Activated CD8-positive, alpha-beta T cell treated with anti-CD3 and anti-CD28 coated beads, Interleukin-2, amount 10 ng/mL, durations not matched to agents 7 days and 5 days (primary cell): ENCODE data around the gene FOXP4. TPM values are rescaled to one million over a fixed set of nuclear protein-coding genes. Genes with fewer than 3 reads are reported as not detected.
"Not testable (repeated sequence)": the region's sequence is repeated elsewhere in the genome, so short reads cannot be mapped to it uniquely, and the experiment has no call there.

Source experiments
- ATAC-seq: fragments of 150-1000 bp; cut with Tn5 transposase; one replicate; pipeline ENCODE4 v1.10.0; 2021; ENCODE audit warnings: moderate library complexity
- CTCF ChIA-PET: fragments of 350-600 bp; sonication (Branson Sonifier 250); formaldehyde crosslinking; loops from one replicate; lab custom pipeline; 2021; ENCODE audit warnings: antibody characterized with exemption; lab: Charles Lee
- POLR2A ChIA-PET: fragments of 350-600 bp; sonication (Branson Sonifier 250); formaldehyde crosslinking; loops from one replicate; lab custom pipeline; 2021; ENCODE audit warnings: antibody characterized with exemption; lab: Charles Lee
- DNase-seq: peaks from one replicate; pipeline ENCODE4 v3.0.0-alpha.2; 2020
- H3K27ac Mint-ChIP-seq: one replicate; pipeline ENCODE4 v1.8.0; 2021; ENCODE audit warnings: mild to moderate bottlenecking, mixed read lengths
- H3K27me3 Mint-ChIP-seq: one replicate; pipeline ENCODE4 v1.8.0; 2021; ENCODE audit warnings: low read depth, mixed read lengths
- H3K36me3 Mint-ChIP-seq: one replicate; pipeline ENCODE4 v1.8.0; 2021; ENCODE audit warnings: low read depth, mixed read lengths
- H3K4me1 Mint-ChIP-seq: one replicate; pipeline ENCODE4 v1.8.0; 2021; ENCODE audit warnings: low read depth, mixed read lengths
- H3K4me3 Mint-ChIP-seq: one replicate; pipeline ENCODE4 v1.8.0; 2021; ENCODE audit warnings: mild to moderate bottlenecking, mixed read lengths
- H3K9me3 Mint-ChIP-seq: one replicate; pipeline ENCODE4 v1.8.0; 2022; ENCODE audit warnings: mixed read lengths; ENCODE audit not compliant: insufficient read depth
- total RNA-seq, 2 experiments: library from RNA; stranded (reverse); gene quantifications; one replicate each; pipeline ENCODE4 v1.2.3, GENCODE V29; 2021

Gene FOXP4
- total RNA-seq, 2 experiments from 2014 or later = 6.7 to 7.1 TPM

GRCh38 chr6:41618598-41618997 is 72.4 kb downstream of the FOXP4 start:
- Mint-ChIP-seq H3K4me3 (no peak overlapping the region), H3K27me3 (peaks cover 35% of the 10 kb centered on the region), H3K36me3 (no peaks in the 10 kb centered on the region), H3K27ac (no peak overlapping the region), H3K4me1 (no peaks in the 10 kb centered on the region), H3K9me3 (no peaks in the 10 kb centered on the region)
- DNase-seq = no peak
- ChIA-PET POLR2A (no interaction called here), CTCF (no interaction called here)
- no peak for ATAC-seq

GRCh38 chr6:41619193-41619592 is 73.0 kb downstream of the FOXP4 start:
- H3K4me3 Mint-ChIP-seq, H3K4me1 Mint-ChIP-seq, POLR2A ChIA-PET, H3K36me3 Mint-ChIP-seq, H3K9me3 Mint-ChIP-seq, H3K27ac Mint-ChIP-seq, DNase-seq, ATAC-seq: not testable (repeated sequence)
- CTCF ChIA-PET = interaction anchor here (0.6 kb wide), 1 partner anchor 42 kb away, joined by 3 read pairs; no protein-coding TSS in a partner anchor
- peaks cover 31% of the 10 kb centered on the region for H3K27me3 Mint-ChIP-seq

DNA sequence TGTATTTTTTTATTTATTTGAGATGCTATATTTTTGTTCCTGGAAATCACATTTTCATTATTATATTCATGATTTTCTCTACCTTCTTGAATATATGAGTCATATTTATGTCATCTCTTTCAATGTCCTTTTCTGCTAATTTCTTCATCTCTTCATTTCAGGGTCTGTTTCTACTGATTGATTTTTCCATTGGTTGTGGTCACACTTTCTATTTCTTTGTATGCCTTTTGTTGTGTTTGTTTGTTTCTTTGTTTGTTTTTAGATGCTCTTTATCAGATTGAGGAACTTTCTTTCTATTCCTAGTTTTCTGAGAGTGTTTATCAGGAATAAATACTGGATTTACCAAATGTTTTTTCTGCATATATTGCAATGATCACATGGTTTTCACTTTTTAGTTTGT is 75.2 kb downstream of the FOXP4 start:
- Mint-ChIP-seq H3K9me3 (no peaks in the 10 kb centered on the region), H3K36me3 (no peaks in the 10 kb centered on the region), H3K27ac (no peak overlapping the region), H3K4me1 (peaks cover 10% of the 10 kb centered on the region), H3K27me3 (peaks cover 31% of the 10 kb centered on the region), H3K4me3 (no peak overlapping the region)
- ChIA-PET CTCF (no interaction called here), POLR2A (no interaction called here)
- DNase-seq = no peak
- no peak for ATAC-seq

DNA sequence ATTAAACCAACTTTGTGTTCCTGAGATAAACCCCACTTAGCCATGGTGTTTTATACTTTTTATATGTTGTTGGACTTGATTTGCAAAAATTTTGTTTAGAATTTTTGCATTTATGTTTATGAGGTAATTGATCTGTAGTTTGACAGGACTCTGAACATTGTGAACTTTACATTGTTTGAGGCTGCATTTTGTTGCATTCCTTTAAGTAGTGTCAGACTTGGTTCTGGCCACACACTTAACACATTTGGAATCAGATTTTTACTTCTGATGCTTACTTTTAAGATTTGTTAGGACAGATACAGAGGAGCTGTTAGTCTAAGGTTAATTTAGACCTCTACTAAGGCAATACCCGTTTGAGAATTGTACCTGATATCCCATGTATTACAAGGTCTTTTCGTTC is 75.6 kb downstream of the FOXP4 start:
- DNase-seq (no peak), ATAC-seq (no peak)
- ChIA-PET POLR2A (no interaction called here), CTCF (no interaction called here)
- Mint-ChIP-seq H3K9me3 (no peaks in the 10 kb centered on the region), H3K27ac (no peak overlapping the region), H3K4me3 (no peak overlapping the region), H3K36me3 (no peaks in the 10 kb centered on the region), H3K4me1 (peaks cover 10% of the 10 kb centered on the region), H3K27me3 (peaks cover 31% of the 10 kb centered on the region)

- DNase-seq (no peak), ATAC-seq (no peak)
- Mint-ChIP-seq H3K9me3 (no peaks in the 10 kb centered on the region), H3K36me3 (no peaks in the 10 kb centered on the region), H3K27me3 (peaks cover 31% of the 10 kb centered on the region), H3K4me3 (no peak overlapping the region), H3K27ac (no peak overlapping the region), H3K4me1 (peaks cover 10% of the 10 kb centered on the region)
- ChIA-PET CTCF (interaction anchor here (1.6 kb wide), 1 partner anchor 61 kb away, joined by 3 read pairs; no protein-coding TSS in a partner anchor), POLR2A (no interaction called here)
Observed at GRCh38 chr6:41622206-41622988, 76.2 kb downstream of the FOXP4 start.

GRCh38 chr6:41623330-41623729 is 77.1 kb downstream of the FOXP4 start:
- ATAC-seq = no peak
- H3K9me3 Mint-ChIP-seq = no peaks in the 10 kb centered on the region
- CTCF ChIA-PET = interaction anchor here (1.6 kb wide), 1 partner anchor 60 kb away, joined by 3 read pairs; no protein-coding TSS in a partner anchor

DNA sequence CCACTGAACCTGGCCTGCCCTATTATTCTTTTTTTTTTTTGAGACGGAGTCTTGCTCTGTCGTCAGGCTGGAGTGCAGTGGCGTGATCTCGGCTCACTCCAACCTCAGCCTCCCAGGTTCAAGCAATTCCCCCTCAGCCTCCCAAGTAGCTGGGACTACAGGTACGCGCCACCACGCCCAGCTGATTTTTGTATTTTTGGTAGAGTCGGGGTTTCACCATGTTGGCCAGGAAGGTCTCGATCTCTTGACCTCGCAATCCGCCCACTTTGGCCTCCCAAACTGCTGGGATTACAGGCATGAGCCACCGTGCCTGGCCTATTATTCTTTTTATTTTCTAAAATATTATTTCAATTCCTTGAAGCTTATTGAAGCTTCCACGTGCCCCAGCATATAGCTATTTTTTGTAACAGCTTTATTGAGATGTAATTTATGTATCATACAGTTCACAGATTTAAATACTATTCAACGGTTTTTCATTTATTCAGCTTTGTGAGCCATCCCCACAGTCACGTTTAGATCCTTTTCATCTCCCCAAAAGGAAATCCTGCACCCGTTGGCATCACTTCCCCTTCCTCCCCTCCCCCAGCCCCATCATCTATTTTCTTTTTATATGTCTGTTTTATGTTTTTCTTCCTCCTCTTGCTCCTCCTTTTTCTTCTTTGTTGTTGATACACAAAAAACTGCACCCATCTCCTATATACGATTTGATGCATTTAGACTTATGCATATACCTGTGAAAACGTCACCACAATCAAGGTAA is 78.6 kb downstream of the FOXP4 start:
- Mint-ChIP-seq H3K9me3 (no peaks in the 10 kb centered on the region), H3K27ac (no peak overlapping the region), H3K4me3 (no peak overlapping the region), H3K4me1 (peaks cover 10% of the 10 kb centered on the region), H3K36me3 (no peaks in the 10 kb centered on the region), H3K27me3 (peaks cover 27% of the 10 kb centered on the region)
- no peak for ATAC-seq
- CTCF ChIA-PET = interaction anchor here (1.5 kb wide), 1 partner anchor 15 kb away, joined by 4 read pairs; no protein-coding TSS in a partner anchor
- DNase-seq = no peak
- POLR2A ChIA-PET = no interaction called here

More at GRCh38 chr6:41623330-41623729, 77.1 kb downstream of the FOXP4 start:
- Mint-ChIP-seq H3K36me3 (no peaks in the 10 kb centered on the region), H3K4me3 (no peak overlapping the region), H3K27me3 (peaks cover 31% of the 10 kb centered on the region), H3K4me1 (peaks cover 10% of the 10 kb centered on the region), H3K27ac (no peak overlapping the region)
- DNase-seq = no peak
- POLR2A ChIA-PET = no interaction called here

DNA sequence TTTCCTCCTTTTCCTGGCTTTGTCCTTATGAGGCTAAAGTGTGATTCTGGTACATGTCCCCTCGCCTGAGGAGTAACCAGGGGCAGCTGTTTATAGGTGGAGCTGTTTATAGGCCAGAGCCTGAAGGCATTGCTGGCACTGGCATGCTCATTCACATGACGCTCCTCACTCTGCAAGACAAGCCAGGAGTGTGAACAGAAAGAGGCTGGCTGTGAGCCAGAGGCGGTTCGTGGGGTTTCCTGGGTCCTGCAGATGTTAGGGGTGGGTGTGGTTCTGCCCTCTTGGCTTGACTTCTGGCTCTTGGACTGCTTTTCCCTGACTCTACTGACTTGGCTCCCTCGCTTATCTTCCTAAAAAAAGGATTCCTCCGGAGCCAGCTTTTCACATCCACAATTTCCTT is 79.3 kb downstream of the FOXP4 start:
- ChIA-PET CTCF (interaction anchor here (1.0 to 1.5 kb wide), 2 partner anchors 16 to 23 kb away, joined by 3 to 4 read pairs; no protein-coding TSS in a partner anchor), POLR2A (no interaction called here)
- Mint-ChIP-seq H3K9me3 (no peaks in the 10 kb centered on the region), H3K27me3 (peaks cover 24% of the 10 kb centered on the region), H3K36me3 (no peaks in the 10 kb centered on the region), H3K4me1 (peaks cover 10% of the 10 kb centered on the region), H3K4me3 (no peak overlapping the region), H3K27ac (no peak overlapping the region)
- DNase-seq (no peak), ATAC-seq (peak; percentile 42)

GRCh38 chr6:41626022-41626421 is 79.8 kb downstream of the FOXP4 start:
- peaks cover 18% of the 10 kb centered on the region for H3K27me3 Mint-ChIP-seq
- H3K27ac Mint-ChIP-seq = no peak overlapping the region
- H3K9me3 Mint-ChIP-seq = no peaks in the 10 kb centered on the region
- ATAC-seq (no peak), DNase-seq (no peak)
- POLR2A ChIA-PET = interaction anchor here (0.5 kb wide), 1 partner anchor 194 kb away, joined by 5 read pairs; no protein-coding TSS in a partner anchor
- H3K36me3 Mint-ChIP-seq = no peaks in the 10 kb centered on the region
- no peak overlapping the region for H3K4me3 Mint-ChIP-seq
- H3K4me1 Mint-ChIP-seq = peaks cover 10% of the 10 kb centered on the region
- CTCF ChIA-PET = interaction anchor here (1.0 kb wide), 1 partner anchor 23 kb away, joined by 3 read pairs; no protein-coding TSS in a partner anchor

- H3K4me3 Mint-ChIP-seq = no peak overlapping the region
- no peaks in the 10 kb centered on the region for H3K36me3 Mint-ChIP-seq
- POLR2A ChIA-PET = no interaction called here
- peaks cover 16% of the 10 kb centered on the region for H3K27me3 Mint-ChIP-seq
- peaks cover 10% of the 10 kb centered on the region for H3K4me1 Mint-ChIP-seq
- no peak overlapping the region for H3K27ac Mint-ChIP-seq
- ATAC-seq = no peak
- CTCF ChIA-PET = no interaction called here
- no peaks in the 10 kb centered on the region for H3K9me3 Mint-ChIP-seq
- DNase-seq = no peak
Observed at GRCh38 chr6:41626917-41627316, 80.7 kb downstream of the FOXP4 start.

DNA sequence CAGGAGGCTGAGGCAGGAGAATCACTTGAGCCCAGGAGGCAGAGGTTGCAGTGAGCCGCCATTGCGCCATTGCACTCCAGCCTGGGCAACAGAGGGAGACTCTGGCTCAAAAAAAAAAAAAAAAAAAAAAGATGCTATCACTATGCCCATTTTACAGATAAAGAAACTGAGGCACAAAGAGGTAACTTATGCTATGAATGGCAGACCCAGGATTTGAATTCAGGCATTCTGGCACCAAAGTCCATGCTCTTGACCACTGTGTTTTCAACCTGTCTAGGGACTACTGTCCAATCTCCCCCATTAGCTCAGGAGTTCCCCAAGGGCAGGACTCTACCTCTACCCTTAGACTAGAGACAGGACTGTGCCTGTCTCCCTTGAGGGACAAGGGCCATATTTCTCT is 82.9 kb downstream of the FOXP4 start:
- Mint-ChIP-seq H3K27me3 (peaks cover 5% of the 10 kb centered on the region), H3K9me3 (no peaks in the 10 kb centered on the region), H3K36me3 (no peaks in the 10 kb centered on the region), H3K4me1 (peaks cover 10% of the 10 kb centered on the region), H3K27ac (no peak overlapping the region), H3K4me3 (no peak overlapping the region)
- DNase-seq = no peak
- ChIA-PET CTCF (no interaction called here), POLR2A (no interaction called here)
- ATAC-seq = no peak

- H3K27me3 Mint-ChIP-seq = peaks cover 8% of the 10 kb centered on the region
- no peaks in the 10 kb centered on the region for H3K9me3 Mint-ChIP-seq
- ChIA-PET POLR2A (no interaction called here), CTCF (interaction anchor here (1.2 kb wide), 1 partner anchor 146 kb away, joined by 3 read pairs; no protein-coding TSS in a partner anchor)
- no peak for DNase-seq
- ATAC-seq = no peak
- H3K4me1 Mint-ChIP-seq = peaks cover 8% of the 10 kb centered on the region
- no peak overlapping the region for H3K27ac Mint-ChIP-seq
- no peak overlapping the region for H3K4me3 Mint-ChIP-seq
- no peaks in the 10 kb centered on the region for H3K36me3 Mint-ChIP-seq
Observed at GRCh38 chr6:41630069-41630468, 83.9 kb downstream of the FOXP4 start.
